Kidney (tissue), 14 donors: ENCODE data around the gene CCDC195. TPM values are rescaled to one million over a fixed set of nuclear protein-coding genes. Genes with fewer than 3 reads are reported as not detected.

Experiments
- DNase-seq, 5 donors: peaks; one replicate each; pipeline ENCODE4 v3.0.0-alpha.2; 2013 to 2020
- FAIRE-seq: peaks from 2 replicates; lab custom pipeline; 2012; peaks lifted over from hg19 to GRCh38; lab: Jason Lieb, UNC
- H3K27ac ChIP-seq, 2 donors: one replicate each; pipeline ENCODE4 v1.7.0; 2013; ENCODE audit warnings: low read depth in 2 of 2, low read length in 2 of 2, inconsistent platforms in 1 of 2
- H3K27me3 ChIP-seq: one replicate; pipeline ENCODE4 v1.7.1; 2013; ENCODE audit warnings: low read length, inconsistent platforms; ENCODE audit not compliant: control insufficient read depth, insufficient read depth
- H3K36me3 ChIP-seq, 3 donors: one replicate each; pipeline versions ENCODE4 v1.7.0 to v1.7.1; 2013; ENCODE audit warnings: low read length in 3 of 3, control low read depth in 1 of 3, inconsistent platforms in 1 of 3; ENCODE audit not compliant: insufficient read depth in 3 of 3, control insufficient read depth in 2 of 3
- H3K4me1 ChIP-seq, 3 donors: one replicate each; pipeline versions ENCODE4 v1.7.0 to v1.7.1; 2013; ENCODE audit warnings: low read length in 3 of 3, inconsistent platforms in 1 of 3, low read depth in 1 of 3; ENCODE audit not compliant: control insufficient read depth in 2 of 3, insufficient read depth in 2 of 3
- H3K4me3 ChIP-seq, 3 donors: one replicate each; pipeline versions ENCODE4 v1.7.0 to v1.8.1; 2013; ENCODE audit warnings: low read length in 3 of 3, control low read depth in 1 of 3, inconsistent platforms in 1 of 3
- H3K9ac ChIP-seq, 3 donors: one replicate each; pipeline versions ENCODE4 v1.7.0 to v1.7.1; 2013; ENCODE audit warnings: low read length in 3 of 3, control low read depth in 1 of 3, inconsistent platforms in 1 of 3
- H3K9me3 ChIP-seq, 3 donors: one replicate each; pipeline versions ENCODE4 v1.7.0 to v1.7.1; 2013; ENCODE audit warnings: low read length in 3 of 3, control low read depth in 1 of 3, inconsistent platforms in 1 of 3; ENCODE audit not compliant: control insufficient read depth in 2 of 3, insufficient read depth in 1 of 3
- intact Hi-C: fragments of 100-400 bp; cut with DNase I; formaldehyde crosslinking; loops from one replicate; pipeline ENCODE4 v1.11.1; 2022
- polyA plus RNA-seq: library from polyadenylated mRNA; stranded (reverse); fragments of 350-450 nt; fragmentation: Illumina TruSeq; extraction: RNeasy Lipid Tissue Mini Kit (QIAGEN cat#74804); gene quantifications from one replicate; pipeline ENCODE4 v1.2.3, GENCODE V29; 2014; ENCODE audit warnings: low read depth, low replicate concordance; ENCODE audit not compliant: insufficient read depth
- total RNA-seq: library from RNA; stranded (reverse); fragmentation: NEBNext Ultra II Directional; extraction: Animal tissue kit (Norgen Biotek cat#: 25700); gene quantifications from one replicate; pipeline ENCODE4 v1.2.1, GENCODE V29; 2021
- TF ChIP-seq, protein P1 (sequence below): IDR thresholded peaks from 3 replicates; pipeline ENCODE4 v1.5.1; 2012; ENCODE audit warnings: mild to moderate bottlenecking, moderate library complexity, borderline replicate concordance; ENCODE audit not compliant: insufficient read depth; ENCODE audit errors: extremely low read depth
- donor health status: control.
- donor health status: control.
- donor health status: control.
- donor health status: control.
- donor health status: control.
- donor health status: DM: yes; HTN: yes; CAD: no.
- donor health status: Normal renal cell carcinoma (clear cell type).

Gene CCDC195
- total and polyA plus RNA-seq, 2 donors from 2014 or later = not detected

DNA sequence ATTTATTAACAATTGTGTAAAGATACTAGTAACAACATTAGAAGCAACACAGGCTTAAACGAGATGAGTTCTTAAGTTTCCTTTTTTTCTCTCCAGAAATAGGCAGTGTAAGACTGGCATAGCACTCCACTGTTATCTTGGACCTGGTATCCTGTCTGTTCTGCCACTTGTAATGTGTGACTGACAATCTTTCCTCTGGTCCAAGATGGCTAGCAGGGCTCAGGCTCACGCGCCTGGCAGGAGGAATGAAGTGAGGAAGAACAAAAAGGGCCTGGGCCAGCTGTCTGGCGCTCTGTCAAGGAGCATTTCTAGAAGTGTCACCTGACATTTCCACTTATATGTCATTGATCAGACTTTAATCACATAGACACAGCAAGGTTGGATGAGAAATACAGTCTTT is 31.6 kb upstream of the CCDC195 start:
- Histone ChIP-seq H3K9ac (no peak overlapping the region), H3K27me3 (no peaks in the 10 kb centered on the region), H3K27ac (no peak overlapping the region), H3K9me3 (no peaks in the 10 kb centered on the region), H3K36me3 (no peaks in the 10 kb centered on the region), H3K4me1 (no peaks in the 10 kb centered on the region), H3K4me3 (no peak overlapping the region)
- intact Hi-C loops = no loop called here
- TF ChIP-seq, protein P1, sequence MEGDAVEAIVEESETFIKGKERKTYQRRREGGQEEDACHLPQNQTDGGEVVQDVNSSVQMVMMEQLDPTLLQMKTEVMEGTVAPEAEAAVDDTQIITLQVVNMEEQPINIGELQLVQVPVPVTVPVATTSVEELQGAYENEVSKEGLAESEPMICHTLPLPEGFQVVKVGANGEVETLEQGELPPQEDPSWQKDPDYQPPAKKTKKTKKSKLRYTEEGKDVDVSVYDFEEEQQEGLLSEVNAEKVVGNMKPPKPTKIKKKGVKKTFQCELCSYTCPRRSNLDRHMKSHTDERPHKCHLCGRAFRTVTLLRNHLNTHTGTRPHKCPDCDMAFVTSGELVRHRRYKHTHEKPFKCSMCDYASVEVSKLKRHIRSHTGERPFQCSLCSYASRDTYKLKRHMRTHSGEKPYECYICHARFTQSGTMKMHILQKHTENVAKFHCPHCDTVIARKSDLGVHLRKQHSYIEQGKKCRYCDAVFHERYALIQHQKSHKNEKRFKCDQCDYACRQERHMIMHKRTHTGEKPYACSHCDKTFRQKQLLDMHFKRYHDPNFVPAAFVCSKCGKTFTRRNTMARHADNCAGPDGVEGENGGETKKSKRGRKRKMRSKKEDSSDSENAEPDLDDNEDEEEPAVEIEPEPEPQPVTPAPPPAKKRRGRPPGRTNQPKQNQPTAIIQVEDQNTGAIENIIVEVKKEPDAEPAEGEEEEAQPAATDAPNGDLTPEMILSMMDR = no peak
- DNase-seq (no peak), FAIRE-seq (no peak)

DNA sequence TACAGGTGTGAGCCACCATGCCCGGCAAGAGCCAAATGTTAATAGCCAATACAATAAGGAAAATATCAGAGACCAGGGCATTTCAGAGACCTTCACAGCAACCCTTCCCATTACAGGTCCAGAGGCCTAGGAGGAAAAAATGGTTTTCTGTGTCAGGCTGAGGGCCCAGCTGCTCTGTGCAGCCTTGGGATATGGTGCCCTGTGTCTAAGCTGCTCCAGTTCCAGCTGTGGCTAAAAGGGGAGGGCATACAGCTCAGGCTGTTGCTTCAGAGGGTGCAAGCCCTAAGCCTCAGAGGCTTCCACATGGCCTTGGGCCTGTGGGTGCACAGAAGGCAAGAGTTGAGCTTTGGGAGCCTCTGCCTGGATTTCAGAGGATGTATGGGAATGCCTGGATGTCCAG is 20.1 kb upstream of the CCDC195 start:
- peaks cover 0 to 7% (median 7%) of the 10 kb centered on the region in 3 donors for H3K9me3 ChIP-seq
- no peak overlapping the region for H3K4me3 ChIP-seq
- FAIRE-seq (no peak), DNase-seq (no peak)
- no peaks in the 10 kb centered on the region for H3K4me1 ChIP-seq
- no peaks in the 10 kb centered on the region for H3K36me3 ChIP-seq
- H3K27me3 ChIP-seq = no peaks in the 10 kb centered on the region
- no peak overlapping the region for H3K9ac ChIP-seq
- H3K27ac ChIP-seq = no peak overlapping the region
- intact Hi-C loops = no loop called here
- TF ChIP-seq, protein P1 = no peak

DNA sequence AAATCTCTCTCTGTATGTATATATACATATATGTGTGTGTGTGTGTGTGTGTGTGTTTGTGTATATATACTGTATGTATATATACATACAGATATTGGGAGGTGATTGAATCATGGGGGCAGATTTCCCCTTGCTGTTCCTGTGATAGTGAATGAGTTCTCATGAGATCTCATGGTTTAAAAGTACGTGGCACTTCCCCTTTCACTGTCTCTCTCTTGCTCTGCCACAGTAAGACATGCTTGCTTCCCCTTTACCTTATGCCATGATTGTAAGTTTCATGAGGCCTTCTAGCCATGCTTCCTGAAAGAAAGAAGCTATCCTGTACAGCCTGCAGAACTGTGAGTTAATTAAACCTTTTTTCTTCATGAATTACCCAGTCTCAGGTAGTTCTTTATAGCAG is 18.8 kb upstream of the CCDC195 start:
- Histone ChIP-seq H3K27me3 (no peaks in the 10 kb centered on the region), H3K4me1 (no peaks in the 10 kb centered on the region), H3K4me3 (no peak overlapping the region), H3K27ac (no peak overlapping the region), H3K9me3 (peaks cover 0 to 7% (median 7%) of the 10 kb centered on the region in 3 donors), H3K36me3 (no peaks in the 10 kb centered on the region), H3K9ac (no peak overlapping the region)
- DNase-seq (no peak), FAIRE-seq (no peak)
- intact Hi-C loops = no loop called here
- TF ChIP-seq, protein P1 = no peak

DNA sequence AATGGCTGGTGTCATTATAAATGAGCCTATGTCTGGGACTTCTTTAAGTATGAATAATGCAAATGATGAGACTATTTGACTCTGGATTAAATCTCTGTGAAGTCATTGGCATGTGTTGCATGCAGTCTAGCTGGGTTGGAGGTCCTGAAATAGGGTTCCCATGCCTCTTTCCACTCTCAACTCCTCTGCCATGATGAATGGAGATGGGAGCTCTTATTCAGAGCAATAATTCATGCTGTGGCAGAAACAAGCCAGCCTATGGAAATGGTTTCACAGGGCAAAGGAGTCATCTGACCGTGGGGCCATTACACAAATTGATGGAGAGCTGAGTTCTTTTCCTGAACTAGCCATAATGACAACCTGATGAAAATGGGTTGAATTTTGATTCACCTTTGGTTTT is 15.5 kb upstream of the CCDC195 start:
- Histone ChIP-seq H3K4me1 (no peaks in the 10 kb centered on the region), H3K9ac (no peak overlapping the region), H3K27me3 (no peaks in the 10 kb centered on the region), H3K4me3 (no peak overlapping the region), H3K27ac (no peak overlapping the region), H3K9me3 (peaks cover 0 to 11% (median 5%) of the 10 kb centered on the region in 3 donors), H3K36me3 (no peaks in the 10 kb centered on the region)
- FAIRE-seq (no peak), DNase-seq (no peak)
- TF ChIP-seq, protein P1 = no peak
- intact Hi-C loops = no loop called here
